Measurements from ENCODE around the gene MAP3K14. TPM values are rescaled to one million over a fixed set of nuclear protein-coding genes. Genes with fewer than 3 reads are reported as not detected.

The MAP3K14 gene
- total RNA-seq, 1 donor from 2014 or later = 9.9 TPM

DNA sequence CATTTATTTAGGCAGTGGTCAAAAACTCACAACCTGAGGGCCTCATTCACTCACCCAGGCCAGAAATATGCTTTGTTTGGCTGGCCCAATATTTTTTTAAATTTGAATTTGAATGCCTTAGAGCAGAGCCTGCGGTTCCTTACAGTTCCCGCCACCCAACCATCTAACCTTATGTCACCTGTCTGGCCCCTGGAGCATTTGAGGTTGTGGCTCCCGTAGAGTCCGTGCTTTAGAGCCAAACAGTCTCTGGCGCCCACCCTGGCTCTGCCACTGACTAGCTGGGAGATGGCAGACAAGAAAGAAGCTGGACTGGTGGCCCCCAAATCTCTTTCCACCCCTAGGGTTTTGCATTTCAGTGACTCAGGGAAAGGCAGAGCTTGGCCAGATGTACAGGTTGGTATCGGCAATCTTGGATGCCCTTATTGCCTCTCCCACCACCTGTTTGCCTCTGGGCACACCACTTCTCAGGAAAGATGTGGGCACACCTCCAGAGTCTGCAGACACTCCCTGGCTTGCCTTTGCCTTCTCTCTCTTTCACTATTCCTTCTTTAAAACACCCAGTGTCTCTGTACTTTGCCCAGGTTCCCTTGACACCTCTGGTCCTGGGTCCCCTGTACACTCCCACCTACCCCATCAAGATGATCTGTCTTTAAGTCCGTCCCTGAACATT is 1.9 kb upstream of the MAP3K14 start:
- Histone ChIP-seq H3K36me3 (no peaks in the 10 kb centered on the region), H3K27ac (no peak overlapping the region), H3K4me3 (no peak overlapping the region), H3K27me3 (no peaks in the 10 kb centered on the region), H3K9me3 (no peaks in the 10 kb centered on the region), H3K4me1 (peaks cover 41% of the 10 kb centered on the region)
- DNase-seq = no peak
- TF ChIP-seq, protein P1, sequence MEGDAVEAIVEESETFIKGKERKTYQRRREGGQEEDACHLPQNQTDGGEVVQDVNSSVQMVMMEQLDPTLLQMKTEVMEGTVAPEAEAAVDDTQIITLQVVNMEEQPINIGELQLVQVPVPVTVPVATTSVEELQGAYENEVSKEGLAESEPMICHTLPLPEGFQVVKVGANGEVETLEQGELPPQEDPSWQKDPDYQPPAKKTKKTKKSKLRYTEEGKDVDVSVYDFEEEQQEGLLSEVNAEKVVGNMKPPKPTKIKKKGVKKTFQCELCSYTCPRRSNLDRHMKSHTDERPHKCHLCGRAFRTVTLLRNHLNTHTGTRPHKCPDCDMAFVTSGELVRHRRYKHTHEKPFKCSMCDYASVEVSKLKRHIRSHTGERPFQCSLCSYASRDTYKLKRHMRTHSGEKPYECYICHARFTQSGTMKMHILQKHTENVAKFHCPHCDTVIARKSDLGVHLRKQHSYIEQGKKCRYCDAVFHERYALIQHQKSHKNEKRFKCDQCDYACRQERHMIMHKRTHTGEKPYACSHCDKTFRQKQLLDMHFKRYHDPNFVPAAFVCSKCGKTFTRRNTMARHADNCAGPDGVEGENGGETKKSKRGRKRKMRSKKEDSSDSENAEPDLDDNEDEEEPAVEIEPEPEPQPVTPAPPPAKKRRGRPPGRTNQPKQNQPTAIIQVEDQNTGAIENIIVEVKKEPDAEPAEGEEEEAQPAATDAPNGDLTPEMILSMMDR (IDR thresholded peaks at IDR 0.05) = no peak
- no peak for ATAC-seq
- intact Hi-C loops (cut with DNase I) = no loop called here

DNA sequence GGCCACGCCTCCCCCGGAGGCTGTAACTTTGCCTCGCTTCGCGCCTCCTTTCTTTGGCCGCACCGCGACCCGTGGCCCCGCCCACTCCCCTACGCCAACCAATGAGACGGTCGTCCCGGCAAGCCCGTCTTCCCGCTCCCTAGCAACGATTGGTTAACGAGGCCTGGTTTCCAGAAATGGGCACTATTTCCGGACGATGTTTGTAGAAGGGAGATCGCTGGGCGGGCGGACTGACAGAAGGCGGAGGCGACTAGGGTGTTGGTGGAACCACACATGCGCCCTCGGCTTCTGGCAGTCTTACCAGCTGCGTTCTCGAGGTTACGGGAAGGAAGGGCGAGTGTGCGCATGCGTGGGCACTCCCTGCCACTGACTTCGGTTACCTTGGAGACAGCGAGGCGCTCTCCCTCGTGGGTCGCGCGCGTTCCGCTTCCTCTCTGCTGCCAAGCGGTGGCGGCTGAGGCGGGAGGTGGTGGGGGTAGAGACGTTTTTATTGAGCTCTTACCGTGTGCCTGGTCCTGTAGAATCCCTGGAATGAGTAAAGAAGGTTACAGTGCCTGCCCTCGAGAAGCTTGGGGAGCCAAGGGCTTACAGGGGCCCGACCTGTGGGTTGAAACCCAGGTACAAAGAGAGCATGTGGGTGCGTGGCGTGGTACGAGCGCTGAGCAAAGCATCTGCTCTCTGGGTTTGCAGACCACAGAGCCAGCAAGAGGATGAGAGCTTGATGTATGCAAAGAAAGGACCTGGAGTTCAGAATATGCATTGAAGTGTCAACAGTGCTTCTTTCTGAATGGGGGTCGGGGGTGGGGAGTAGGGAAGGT is 500 bp upstream of the MAP3K14 start:
- Histone ChIP-seq H3K27me3 (no peaks in the 10 kb centered on the region), H3K27ac (peak overlapping the region; percentile 94), H3K9me3 (no peaks in the 10 kb centered on the region), H3K36me3 (no peaks in the 10 kb centered on the region), H3K4me3 (peak overlapping the region; percentile 91), H3K4me1 (peaks cover 55% of the 10 kb centered on the region)
- TF ChIP-seq, protein P1 (IDR thresholded peaks at IDR 0.05) = no peak
- ATAC-seq = peak; percentile 95
- DNase-seq = peak; percentile 100
- intact Hi-C loops (cut with DNase I) = no loop called here

DNA sequence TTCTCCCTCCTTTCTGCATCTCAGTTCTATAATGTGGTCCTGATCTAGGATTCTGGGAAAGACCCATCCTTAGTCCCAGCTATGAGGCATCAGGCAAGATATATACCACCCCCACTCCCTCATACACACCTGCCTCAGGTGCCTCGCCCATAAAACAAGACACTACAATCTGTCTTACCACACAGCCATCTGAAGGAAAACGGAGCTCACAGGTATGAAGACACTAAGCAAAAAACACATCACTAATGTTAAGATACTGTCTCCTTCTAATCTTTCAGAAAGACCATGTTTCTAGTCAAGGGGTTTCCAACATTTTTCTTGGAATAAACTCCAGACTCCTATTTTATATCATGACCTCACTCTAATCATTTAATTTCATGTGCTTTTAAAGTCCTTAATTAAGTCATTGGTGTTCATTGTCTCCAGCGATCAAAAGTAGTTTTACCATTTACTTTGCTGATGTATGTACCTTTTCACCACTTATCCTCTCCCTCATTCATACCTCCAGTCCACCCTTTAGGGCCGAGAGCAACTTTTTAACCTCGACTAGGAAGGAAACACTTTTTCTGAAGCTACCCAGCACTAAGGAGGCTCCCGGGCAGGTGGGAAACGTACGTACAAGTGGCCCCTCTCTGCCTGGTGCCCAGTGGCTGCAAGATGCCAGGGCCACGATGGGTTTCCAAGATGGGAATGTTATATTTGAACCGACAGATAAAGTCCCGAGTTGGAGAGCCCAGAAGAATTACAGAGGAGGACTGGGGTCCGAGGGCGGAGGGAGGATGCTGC is 979 bp downstream of the MAP3K14 start:
- intact Hi-C loops (cut with DNase I) = no loop called here
- TF ChIP-seq, protein P1 (IDR thresholded peaks at IDR 0.05) = no peak
- ATAC-seq (no peak), DNase-seq (no peak)
- Histone ChIP-seq H3K9me3 (no peaks in the 10 kb centered on the region), H3K27ac (peak overlapping the region; percentile 94), H3K4me3 (peak overlapping the region; percentile 91), H3K4me1 (peaks cover 69% of the 10 kb centered on the region), H3K36me3 (no peaks in the 10 kb centered on the region), H3K27me3 (no peaks in the 10 kb centered on the region)

DNA sequence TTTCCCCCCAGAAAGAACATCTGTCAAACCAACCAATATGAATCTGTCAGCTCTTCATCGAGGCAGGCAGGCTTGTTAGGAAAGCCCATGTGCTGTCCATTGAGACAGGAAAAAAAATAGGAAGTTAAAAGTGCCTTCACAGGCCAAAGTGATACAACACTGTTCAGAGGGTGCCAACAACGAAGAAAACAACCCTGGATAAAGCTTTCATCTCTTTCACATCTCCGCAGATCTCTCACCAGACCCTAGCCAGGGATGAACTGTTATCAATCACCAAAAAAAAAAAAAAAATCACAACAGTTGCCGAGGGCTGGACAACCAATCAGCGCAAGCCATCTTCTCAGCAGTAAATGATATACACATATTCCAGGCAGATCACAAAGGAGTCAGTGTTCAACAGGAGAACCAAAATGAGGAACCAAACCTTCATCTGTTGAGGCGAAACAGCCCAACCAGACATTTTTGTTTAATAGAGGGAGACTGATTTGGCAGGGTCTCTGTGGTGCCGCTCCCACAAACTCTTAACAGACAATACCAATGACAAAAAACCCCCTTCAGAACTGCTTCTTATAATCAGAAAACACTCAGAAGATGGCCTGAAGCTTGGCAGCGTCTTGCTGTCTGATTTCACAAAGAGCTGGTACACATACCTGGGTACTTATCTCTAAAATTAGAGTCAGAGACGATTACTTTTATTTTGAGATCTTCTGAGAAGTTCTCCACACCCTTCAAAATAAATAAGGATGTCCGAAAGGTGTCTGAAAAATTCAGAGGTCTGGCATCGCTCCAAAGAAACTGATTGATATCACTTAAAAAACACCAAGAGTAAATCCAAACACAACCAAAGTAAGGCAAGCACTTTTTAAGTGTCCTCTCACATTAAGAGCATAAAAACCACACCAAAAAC is 1.8 kb downstream of the MAP3K14 start:
- H3K27me3 ChIP-seq = no peaks in the 10 kb centered on the region
- TF ChIP-seq, protein P1 (IDR thresholded peaks at IDR 0.05) = no peak
- intact Hi-C loops (cut with DNase I) = no loop called here
- no peaks in the 10 kb centered on the region for H3K36me3 ChIP-seq
- peaks cover 71% of the 10 kb centered on the region for H3K4me1 ChIP-seq
- H3K9me3 ChIP-seq = no peaks in the 10 kb centered on the region
- ATAC-seq (no peak), DNase-seq (no peak)
- peak overlapping the region; percentile 94 for H3K27ac ChIP-seq
- peak overlapping the region; percentile 91 for H3K4me3 ChIP-seq

All from upper lobe of right lung (tissue), 1 donor.